WTC11 (cell line): ENCODE results near the gene CXCL17. TPM values are rescaled to one million over a fixed set of nuclear protein-coding genes. Genes with fewer than 3 reads are reported as not detected.
"Not testable (repeated sequence)": the region's sequence is repeated elsewhere in the genome, so short reads cannot be mapped to it uniquely, and the experiment has no call there.

Source experiments
- ATAC-seq: fragments of 200-7000 bp; cut with Tn5 transposase; 2 replicates; pipeline ENCODE4 v1.10.0; 2021; ENCODE audit warnings: mild to moderate bottlenecking, moderate library complexity
- CTCF ChIA-PET: fragments of 300-600 bp; sonication (Branson Sonifier 250); formaldehyde crosslinking; loops from one replicate; lab custom pipeline; 2021; ENCODE audit warnings: antibody characterized with exemption; lab: Charles Lee
- POLR2A ChIA-PET: fragments of 350-600 bp; sonication (Branson Sonifier 250); formaldehyde crosslinking; loops from one replicate; lab custom pipeline; 2021; ENCODE audit warnings: antibody characterized with exemption; lab: Charles Lee
- DNase-seq: peaks from one replicate; pipeline ENCODE4 v3.0.0; 2021; ENCODE audit warnings: low spot score
- H3K27ac Mint-ChIP-seq: 2 replicates; pipeline ENCODE4 v1.8.0; 2021; ENCODE audit warnings: mixed read lengths
- H3K27me3 Mint-ChIP-seq: 2 replicates; pipeline ENCODE4 v1.8.0; 2021; ENCODE audit warnings: low read depth, mild to moderate bottlenecking, moderate library complexity, mixed read lengths
- H3K36me3 Mint-ChIP-seq: 2 replicates; pipeline ENCODE4 v1.8.0; 2021; ENCODE audit warnings: mixed read lengths
- H3K4me1 Mint-ChIP-seq: 2 replicates; pipeline ENCODE4 v1.8.0; 2022; ENCODE audit warnings: mixed read lengths
- H3K4me3 Mint-ChIP-seq: 2 replicates; pipeline ENCODE4 v1.8.0; 2021; ENCODE audit warnings: mild to moderate bottlenecking, moderate library complexity, mixed read lengths
- H3K9me3 Mint-ChIP-seq: 2 replicates; pipeline ENCODE4 v1.8.0; 2021; ENCODE audit warnings: mixed read lengths
- ATF1 ChIP-seq: sonication (generic); formaldehyde crosslinking; IDR thresholded peaks from 2 replicates; pipeline ENCODE4 v1.8.1; 2023; ENCODE audit warnings: mild to moderate bottlenecking, moderate library complexity, missing genetic modification reagents
- CREM ChIP-seq: sonication (generic); formaldehyde crosslinking; IDR thresholded peaks from 2 replicates; pipeline ENCODE4 v1.8.1; 2022; ENCODE audit warnings: mild to moderate bottlenecking, missing genetic modification reagents, moderate library complexity
- E2F1 ChIP-seq: sonication (generic); formaldehyde crosslinking; IDR thresholded peaks from 2 replicates; pipeline ENCODE4 v1.8.0; 2022; ENCODE audit warnings: mild to moderate bottlenecking, missing genetic modification reagents
- EMX1 ChIP-seq: fragments of 250-450 bp; sonication (Bioruptor Pico); IDR thresholded peaks from 2 replicates; pipeline ENCODE4 v1.8.0; 2021; ENCODE audit warnings: mild to moderate bottlenecking
- FOXP1 ChIP-seq: sonication (generic); formaldehyde crosslinking; IDR thresholded peaks from 2 replicates; pipeline ENCODE4 v1.8.0; 2022; ENCODE audit warnings: missing genetic modification reagents, mild to moderate bottlenecking, moderate library complexity, borderline replicate concordance
- HMGXB4 ChIP-seq: sonication (generic); formaldehyde crosslinking; IDR thresholded peaks from 2 replicates; pipeline ENCODE4 v1.8.1; 2023; ENCODE audit warnings: mild to moderate bottlenecking, moderate library complexity, missing genetic modification reagents
- IRF1 ChIP-seq: sonication (generic); formaldehyde crosslinking; IDR thresholded peaks from 2 replicates; pipeline ENCODE4 v1.8.0; 2023; ENCODE audit warnings: missing genetic modification reagents
- JAZF1 ChIP-seq: fragments of 250-450 bp; sonication (Bioruptor Pico); IDR thresholded peaks from 2 replicates; pipeline ENCODE4 v1.9.0; 2021; ENCODE audit warnings: moderate library complexity, mild to moderate bottlenecking, inconsistent platforms
- JUN ChIP-seq: sonication (generic); formaldehyde crosslinking; IDR thresholded peaks from 2 replicates; pipeline ENCODE4 v1.8.0; 2023; ENCODE audit warnings: mild to moderate bottlenecking, missing genetic modification reagents
- NFATC4 ChIP-seq: fragments of 250-450 bp; sonication (Bioruptor Pico); IDR thresholded peaks from 2 replicates; pipeline ENCODE4 v1.9.0; 2021; ENCODE audit warnings: mild to moderate bottlenecking
- NR3C1 ChIP-seq: sonication (generic); formaldehyde crosslinking; conservative IDR thresholded peaks from 2 replicates; pipeline ENCODE4 v1.8.1; 2023; ENCODE audit warnings: low read depth, mild to moderate bottlenecking, missing genetic modification reagents
- STAT6 ChIP-seq: sonication (generic); formaldehyde crosslinking; conservative IDR thresholded peaks from 2 replicates; pipeline ENCODE4 v1.8.1; 2023; ENCODE audit warnings: mild to moderate bottlenecking, low read depth, missing genetic modification reagents, moderate library complexity
- TP53 ChIP-seq: sonication (generic); formaldehyde crosslinking; IDR thresholded peaks from 2 replicates; pipeline ENCODE4 v1.8.1; 2023; ENCODE audit warnings: mild to moderate bottlenecking, missing genetic modification reagents
- ZNF232 ChIP-seq: sonication (generic); formaldehyde crosslinking; IDR thresholded peaks from 2 replicates; pipeline ENCODE4 v1.8.0; 2022; ENCODE audit warnings: mild to moderate bottlenecking, missing genetic modification reagents
- ZNF263 ChIP-seq: sonication (generic); formaldehyde crosslinking; IDR thresholded peaks from 2 replicates; pipeline ENCODE4 v1.8.1; 2022; ENCODE audit warnings: low read depth, mild to moderate bottlenecking, moderate library complexity, missing genetic modification reagents
- ZNF281 ChIP-seq: sonication (generic); formaldehyde crosslinking; IDR thresholded peaks from 2 replicates; pipeline ENCODE4 v1.8.0; 2023; ENCODE audit warnings: mild to moderate bottlenecking, missing genetic modification reagents
- ZNF423 ChIP-seq: fragments of 250-450 bp; sonication (Bioruptor Pico); IDR thresholded peaks from 2 replicates; pipeline ENCODE4 v2.1.2; 2022; ENCODE audit warnings: mild to moderate bottlenecking, moderate library complexity
- ZNF671 ChIP-seq: fragments of 250-450 bp; sonication (Bioruptor Pico); IDR thresholded peaks from 2 replicates; pipeline ENCODE4 v1.8.0; 2021; ENCODE audit warnings: mild to moderate bottlenecking
- total RNA-seq: library from RNA; stranded (reverse); gene quantifications from 3 replicates; pipeline ENCODE4 v1.2.3, GENCODE V29; 2021

CXCL17 gene
- total RNA-seq, 1 experiment from 2014 or later: not detected

GRCh38 chr19:42461700-42462324 is 19.1 kb upstream of the CXCL17 start:
- ChIA-PET POLR2A (no interaction called here), CTCF (interaction anchor here (1.1 to 2.2 kb wide), 3 partner anchors 22 to 102 kb away, joined by 3 to 12 read pairs (median 4); no protein-coding TSS in a partner anchor)
- TF ChIP-seq ZNF423 (CRISPR knock-in tag) (no peak), JUN (CRISPR knock-in tag) (no peak), CREM (CRISPR knock-in tag) (no peak), ZNF263 (no peak), TP53 (CRISPR knock-in tag) (no peak), ZNF232 (CRISPR knock-in tag) (no peak), NFATC4 (CRISPR knock-in tag) (no peak), NR3C1 (CRISPR knock-in tag) (no peak), E2F1 (CRISPR knock-in tag) (no peak), ZNF281 (CRISPR knock-in tag) (no peak), JAZF1 (CRISPR knock-in tag) (no peak), IRF1 (CRISPR knock-in tag) (no peak), STAT6 (CRISPR knock-in tag) (no peak), HMGXB4 (CRISPR knock-in tag) (no peak), FOXP1 (CRISPR knock-in tag) (no peak), ZNF671 (CRISPR knock-in tag) (no peak), ATF1 (no peak), EMX1 (CRISPR knock-in tag) (no peak)
- H3K27ac Mint-ChIP-seq: no peak overlapping the region
- DNase-seq (no peak), ATAC-seq (no peak)
- peaks cover 32% of the 10 kb centered on the region for H3K4me1 Mint-ChIP-seq
- H3K9me3 Mint-ChIP-seq: peaks cover 4% of the 10 kb centered on the region
- peaks cover 2% of the 10 kb centered on the region; the same call in 1 of the 2 replicates for H3K36me3 Mint-ChIP-seq
- peaks cover 4% of the 10 kb centered on the region for H3K27me3 Mint-ChIP-seq
- H3K4me3 Mint-ChIP-seq: no peak overlapping the region

- H3K27me3 Mint-ChIP-seq, DNase-seq, H3K9me3 Mint-ChIP-seq, POLR2A ChIA-PET, H3K4me3 Mint-ChIP-seq, H3K36me3 Mint-ChIP-seq, H3K27ac Mint-ChIP-seq, ATAC-seq: not testable (repeated sequence)
- peaks cover 28% of the 10 kb centered on the region for H3K4me1 Mint-ChIP-seq
- CTCF ChIA-PET: interaction anchor here (1.1 to 2.2 kb wide), 2 partner anchors 21 to 87 kb away, joined by 4 to 12 read pairs; no protein-coding TSS in a partner anchor
Observed at GRCh38 chr19:42461231-42461630, 18.5 kb upstream of the CXCL17 start.
